ENCODE data around the gene AKR1D1. TPM values are rescaled to one million over a fixed set of nuclear protein-coding genes. Genes with fewer than 3 reads are reported as not detected.

The AKR1D1 gene
- total RNA-seq, 1 experiment from 2014 or later: not detected

DNA sequence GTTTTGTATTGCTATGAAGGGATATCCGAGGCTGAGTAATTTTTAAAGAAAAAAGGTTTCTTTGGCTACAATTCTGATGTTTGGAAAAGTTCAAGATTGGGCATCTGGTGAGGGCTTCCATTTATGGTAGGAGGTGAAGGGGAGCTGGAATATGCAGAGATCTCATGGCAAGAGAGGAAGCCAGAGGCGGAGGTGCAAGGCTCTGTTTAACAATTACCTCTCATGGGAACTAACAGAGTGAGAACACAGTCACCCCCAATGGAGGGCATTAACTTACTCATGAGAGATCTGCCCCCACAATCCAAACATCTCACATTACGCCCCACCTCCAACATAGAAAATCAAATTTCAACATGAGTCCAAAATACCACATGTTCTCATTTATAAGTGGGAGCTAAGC is 62.0 kb downstream of the AKR1D1 start:
- ChIA-PET POLR2A (no interaction called here), CTCF (no interaction called here)
- DNase-seq (ENCODE audit: low read depth, low spot score) (no peak), ATAC-seq (no peak)
- intact Hi-C loops (cut with micrococcal nuclease; ENCODE audit: unreplicated experiment): no loop called here
- H3K27me3 ChIP-seq (ENCODE audit: control insufficient read depth, insufficient read depth, low read length): no peaks in the 10 kb centered on the region
- H3K36me3 ChIP-seq (ENCODE audit: control insufficient read depth, insufficient read depth, low read length): no peaks in the 10 kb centered on the region
- TF ChIP-seq, protein P1, sequence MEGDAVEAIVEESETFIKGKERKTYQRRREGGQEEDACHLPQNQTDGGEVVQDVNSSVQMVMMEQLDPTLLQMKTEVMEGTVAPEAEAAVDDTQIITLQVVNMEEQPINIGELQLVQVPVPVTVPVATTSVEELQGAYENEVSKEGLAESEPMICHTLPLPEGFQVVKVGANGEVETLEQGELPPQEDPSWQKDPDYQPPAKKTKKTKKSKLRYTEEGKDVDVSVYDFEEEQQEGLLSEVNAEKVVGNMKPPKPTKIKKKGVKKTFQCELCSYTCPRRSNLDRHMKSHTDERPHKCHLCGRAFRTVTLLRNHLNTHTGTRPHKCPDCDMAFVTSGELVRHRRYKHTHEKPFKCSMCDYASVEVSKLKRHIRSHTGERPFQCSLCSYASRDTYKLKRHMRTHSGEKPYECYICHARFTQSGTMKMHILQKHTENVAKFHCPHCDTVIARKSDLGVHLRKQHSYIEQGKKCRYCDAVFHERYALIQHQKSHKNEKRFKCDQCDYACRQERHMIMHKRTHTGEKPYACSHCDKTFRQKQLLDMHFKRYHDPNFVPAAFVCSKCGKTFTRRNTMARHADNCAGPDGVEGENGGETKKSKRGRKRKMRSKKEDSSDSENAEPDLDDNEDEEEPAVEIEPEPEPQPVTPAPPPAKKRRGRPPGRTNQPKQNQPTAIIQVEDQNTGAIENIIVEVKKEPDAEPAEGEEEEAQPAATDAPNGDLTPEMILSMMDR (IDR thresholded peaks at IDR 0.05): no peak
- TF ChIP-seq TCF7L2 (IDR thresholded peaks at IDR 0.05; ENCODE audit: low read depth, low read length): no peak
- TF ChIP-seq POLR2AphosphoS5 (IDR thresholded peaks at IDR 0.05; ENCODE audit: low read depth, low read length): no peak
- TF ChIP-seq, protein P2, sequence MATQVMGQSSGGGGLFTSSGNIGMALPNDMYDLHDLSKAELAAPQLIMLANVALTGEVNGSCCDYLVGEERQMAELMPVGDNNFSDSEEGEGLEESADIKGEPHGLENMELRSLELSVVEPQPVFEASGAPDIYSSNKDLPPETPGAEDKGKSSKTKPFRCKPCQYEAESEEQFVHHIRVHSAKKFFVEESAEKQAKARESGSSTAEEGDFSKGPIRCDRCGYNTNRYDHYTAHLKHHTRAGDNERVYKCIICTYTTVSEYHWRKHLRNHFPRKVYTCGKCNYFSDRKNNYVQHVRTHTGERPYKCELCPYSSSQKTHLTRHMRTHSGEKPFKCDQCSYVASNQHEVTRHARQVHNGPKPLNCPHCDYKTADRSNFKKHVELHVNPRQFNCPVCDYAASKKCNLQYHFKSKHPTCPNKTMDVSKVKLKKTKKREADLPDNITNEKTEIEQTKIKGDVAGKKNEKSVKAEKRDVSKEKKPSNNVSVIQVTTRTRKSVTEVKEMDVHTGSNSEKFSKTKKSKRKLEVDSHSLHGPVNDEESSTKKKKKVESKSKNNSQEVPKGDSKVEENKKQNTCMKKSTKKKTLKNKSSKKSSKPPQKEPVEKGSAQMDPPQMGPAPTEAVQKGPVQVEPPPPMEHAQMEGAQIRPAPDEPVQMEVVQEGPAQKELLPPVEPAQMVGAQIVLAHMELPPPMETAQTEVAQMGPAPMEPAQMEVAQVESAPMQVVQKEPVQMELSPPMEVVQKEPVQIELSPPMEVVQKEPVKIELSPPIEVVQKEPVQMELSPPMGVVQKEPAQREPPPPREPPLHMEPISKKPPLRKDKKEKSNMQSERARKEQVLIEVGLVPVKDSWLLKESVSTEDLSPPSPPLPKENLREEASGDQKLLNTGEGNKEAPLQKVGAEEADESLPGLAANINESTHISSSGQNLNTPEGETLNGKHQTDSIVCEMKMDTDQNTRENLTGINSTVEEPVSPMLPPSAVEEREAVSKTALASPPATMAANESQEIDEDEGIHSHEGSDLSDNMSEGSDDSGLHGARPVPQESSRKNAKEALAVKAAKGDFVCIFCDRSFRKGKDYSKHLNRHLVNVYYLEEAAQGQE (IDR thresholded peaks at IDR 0.05; ENCODE audit: insufficient read depth in 1 of 2, low read depth in 2 of 2, low read length in 1 of 2): no peak
- TF ChIP-seq SIN3A (IDR thresholded peaks at IDR 0.05; ENCODE audit: borderline replicate concordance, insufficient read depth, low read depth, low read length): no peak
- H3K4me3 ChIP-seq (ENCODE audit: low read depth in 2 of 2, low read length in 2 of 2): no peak overlapping the region
- no TSS peak for BruUV-seq (replicated peaks)
- no peaks in the 10 kb centered on the region for H3K9me3 ChIP-seq (ENCODE audit: control insufficient read depth, insufficient read depth, low read depth, low read length)
- no peak overlapping the region for H3K27ac ChIP-seq (ENCODE audit: low read length)
- in situ Hi-C loops (cut with HindIII; ENCODE audit: low pct_unique_long_range_greater_than_20kb, low sequenced_read_pairs): no loop called here
- no peaks in the 10 kb centered on the region for H3K4me1 ChIP-seq (ENCODE audit: control insufficient read depth, insufficient read depth, low read length)

DNA sequence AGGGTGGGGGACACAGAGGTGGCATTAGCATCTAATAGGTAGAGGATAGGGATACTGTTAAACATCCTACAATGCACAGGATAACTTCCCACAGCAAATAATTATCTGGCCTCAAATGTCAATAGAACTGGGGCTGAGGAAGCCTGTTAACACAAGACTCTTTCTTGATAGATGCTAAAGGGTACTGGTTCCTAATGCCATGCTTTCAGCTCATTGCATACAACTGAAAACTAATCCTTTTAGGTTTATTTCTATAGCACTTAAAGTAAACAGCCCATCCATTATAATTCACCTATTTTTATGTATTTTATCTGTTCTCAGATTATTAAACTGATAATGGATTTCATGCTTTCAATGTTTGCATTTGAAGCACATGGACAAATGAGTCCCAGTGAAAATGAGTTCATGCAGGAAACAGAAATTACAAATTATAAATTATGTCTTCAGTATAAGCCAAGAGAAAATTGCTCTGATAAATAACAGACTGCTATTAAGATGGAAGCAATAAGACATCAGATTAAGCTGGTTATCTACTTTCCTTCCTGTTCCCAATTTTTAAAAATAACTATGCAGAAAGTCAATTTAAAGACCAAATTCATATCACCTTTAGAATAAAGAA is 66.4 kb downstream of the AKR1D1 start:
- Histone ChIP-seq H3K9me3 (ENCODE audit: control insufficient read depth, insufficient read depth, low read depth, low read length) (no peaks in the 10 kb centered on the region), H3K36me3 (ENCODE audit: control insufficient read depth, insufficient read depth, low read length) (no peaks in the 10 kb centered on the region), H3K4me1 (ENCODE audit: control insufficient read depth, insufficient read depth, low read length) (no peaks in the 10 kb centered on the region), H3K4me3 (ENCODE audit: low read depth in 2 of 2, low read length in 2 of 2) (no peak overlapping the region), H3K27ac (ENCODE audit: low read length) (no peak overlapping the region), H3K27me3 (ENCODE audit: control insufficient read depth, insufficient read depth, low read length) (no peaks in the 10 kb centered on the region)
- POLR2A ChIA-PET: no interaction called here
- DNase-seq (ENCODE audit: low read depth, low spot score): no peak
- CTCF ChIA-PET: no interaction called here
- ATAC-seq: no peak
- TF ChIP-seq TCF7L2 (IDR thresholded peaks at IDR 0.05; ENCODE audit: low read depth, low read length): no peak
- TF ChIP-seq, protein P2 (IDR thresholded peaks at IDR 0.05; ENCODE audit: insufficient read depth in 1 of 2, low read depth in 2 of 2, low read length in 1 of 2): no peak
- no peak for TF ChIP-seq SIN3A (IDR thresholded peaks at IDR 0.05; ENCODE audit: borderline replicate concordance, insufficient read depth, low read depth, low read length)
- no peak for TF ChIP-seq POLR2AphosphoS5 (IDR thresholded peaks at IDR 0.05; ENCODE audit: low read depth, low read length)
- TF ChIP-seq, protein P1 (IDR thresholded peaks at IDR 0.05): no peak
- no TSS peak for BruUV-seq (replicated peaks)
- intact Hi-C loops (cut with micrococcal nuclease; ENCODE audit: unreplicated experiment): no loop called here
- in situ Hi-C loops (cut with HindIII; ENCODE audit: low pct_unique_long_range_greater_than_20kb, low sequenced_read_pairs): no loop called here
